Gastrocnemius medialis (tissue), 4 donors: ENCODE measurements around the gene ST6GALNAC3. TPM values are rescaled to one million over a fixed set of nuclear protein-coding genes. Genes with fewer than 3 reads are reported as not detected.

Experiments
- ATAC-seq, 2 donors: fragments of 150-250 bp; one replicate each; pipeline ENCODE4 v1.9.1; 2016
- DNase-seq, 2 donors: peaks; one replicate each; pipeline ENCODE4 v3.0.0-alpha.2; 2019
- H3K27ac ChIP-seq, 4 donors: fragments of 200-600 bp; sonication (generic); 1 replicate in 1 of 4; 2 replicates in 3 of 4; pipeline ENCODE4 v1.5.1; 2016 to 2018; ENCODE audit warnings: mild to moderate bottlenecking in 2 of 4, moderate library complexity in 1 of 4
- H3K27me3 ChIP-seq, 3 donors: fragments of 200-600 bp; sonication (generic) in 2 of 3; 1 replicate in 1 of 3; 2 replicates in 2 of 3; pipeline versions ENCODE4 v1.5.1 to v1.6.0; 2016 to 2019; ENCODE audit warnings: mild to moderate bottlenecking in 1 of 3, moderate library complexity in 1 of 3
- H3K36me3 ChIP-seq, 2 donors: fragments of 200-600 bp; sonication (generic) in 1 of 2; one replicate each; pipeline ENCODE4 v1.5.1; 2017 to 2018
- H3K4me1 ChIP-seq, 2 donors: fragments of 200-600 bp; sonication (generic) in 1 of 2; one replicate each; pipeline ENCODE4 v1.5.1; 2016 to 2017; ENCODE audit warnings: mild to moderate bottlenecking in 2 of 2
- H3K4me3 ChIP-seq, 4 donors: fragments of 200-600 bp; sonication (generic) in 3 of 4; 1 replicate in 1 of 4; 2 replicates in 3 of 4; pipeline ENCODE4 v1.5.1; 2016 to 2019; ENCODE audit warnings: mild to moderate bottlenecking in 2 of 4
- H3K9me3 ChIP-seq, 3 donors: fragments of 200-600 bp; sonication (generic) in 2 of 3; 1 replicate in 1 of 3; 2 replicates in 2 of 3; pipeline ENCODE4 v1.5.1; 2016 to 2019
- CTCF ChIP-seq, 5 experiments: fragments of 450-650 bp in 3 of 5; fragments of 200-600 bp in 2 of 5; sonication (generic) in 2 of 5; IDR thresholded peaks in 4 of 5; conservative IDR thresholded peaks in 1 of 5; 1 replicate in 4 of 5; 2 replicates in 1 of 5; pipeline ENCODE4 v1.5.1; 2016 to 2019; ENCODE audit warnings: antibody characterized with exemption in 5 of 5, mild to moderate bottlenecking in 3 of 5, moderate library complexity in 3 of 5
- POLR2A ChIP-seq, 2 donors: fragments of 450-650 bp; IDR thresholded peaks; one replicate each; pipeline ENCODE4 v1.6.1; 2017; ENCODE audit warnings: antibody characterized with exemption in 2 of 2, mild to moderate bottlenecking in 2 of 2, moderate library complexity in 2 of 2
- in situ Hi-C, 4 donors: fragments of 200-750 bp; cut with MboI; loops; one replicate each; pipeline versions ENCODE4 v1.15.0 to v1.8.0; 2017; ENCODE audit warnings: low sequenced_read_pairs in 4 of 4
- intact Hi-C: fragments of 100-400 bp; cut with DNase I; formaldehyde crosslinking; loops from one replicate; pipeline ENCODE4 v1.15.1; 2023; ENCODE audit warnings: low total_unique reads
- total RNA-seq, 4 donors: library from RNA; depleted of rRNA; stranded (reverse); fragments of >200 nt; gene quantifications; one replicate each; pipeline versions ENCODE4 v1.1.0 to v1.2.3, GENCODE V29; 2016

Gene ST6GALNAC3
- total RNA-seq, 4 donors from 2014 or later, result 1.7 to 3.9 (median 2.8) TPM

GRCh38 chr1:76576876-76577524 lies 502.5 kb downstream of the ST6GALNAC3 start:
- intact Hi-C loops (no loop called here), in situ Hi-C loops (no loop called here)
- ATAC-seq (no peak), DNase-seq (no peak)
- Histone ChIP-seq H3K27ac (no peak overlapping the region), H3K36me3 (no peaks in the 10 kb centered on the region), H3K4me3 (no peak overlapping the region), H3K9me3 (no peaks in the 10 kb centered on the region), H3K4me1 (no peaks in the 10 kb centered on the region), H3K27me3 (no peaks in the 10 kb centered on the region)
- TF ChIP-seq POLR2A (IDR thresholded peaks at IDR 0.05), result no peak

GRCh38 chr1:76577525-76578185 lies 503.1 kb downstream of the ST6GALNAC3 start:
- TF ChIP-seq POLR2A (IDR thresholded peaks at IDR 0.05) (no peak), CTCF (IDR thresholded peaks at IDR 0.05 in 4 of 5, conservative IDR thresholded peaks at IDR 0.05 in 1 of 5) (no peak)
- H3K36me3 ChIP-seq, result no peaks in the 10 kb centered on the region
- H3K9me3 ChIP-seq, result no peaks in the 10 kb centered on the region
- in situ Hi-C loops, result no loop called here
- H3K4me1 ChIP-seq, result no peaks in the 10 kb centered on the region
- no peak overlapping the region for H3K4me3 ChIP-seq
- no peaks in the 10 kb centered on the region for H3K27me3 ChIP-seq
- DNase-seq (no peak), ATAC-seq (no peak)
- intact Hi-C loops, result no loop called here
- no peak overlapping the region for H3K27ac ChIP-seq

GRCh38 chr1:76580206-76580605 lies 505.7 kb downstream of the ST6GALNAC3 start:
- H3K27ac ChIP-seq, result no peak overlapping the region
- no peak overlapping the region for H3K4me3 ChIP-seq
- intact Hi-C loops, result no loop called here
- TF ChIP-seq CTCF (IDR thresholded peaks at IDR 0.05 in 4 of 5, conservative IDR thresholded peaks at IDR 0.05 in 1 of 5), result no peak
- no peak for TF ChIP-seq POLR2A (IDR thresholded peaks at IDR 0.05)
- no peaks in the 10 kb centered on the region for H3K4me1 ChIP-seq
- no peaks in the 10 kb centered on the region for H3K27me3 ChIP-seq
- DNase-seq (no peak), ATAC-seq (no peak)
- in situ Hi-C loops, result no loop called here
- H3K9me3 ChIP-seq, result no peaks in the 10 kb centered on the region
- H3K36me3 ChIP-seq, result no peaks in the 10 kb centered on the region

GRCh38 chr1:76581712-76582111 lies 507.2 kb downstream of the ST6GALNAC3 start:
- H3K36me3 ChIP-seq, result no peaks in the 10 kb centered on the region
- H3K9me3 ChIP-seq, result no peaks in the 10 kb centered on the region
- no peak for TF ChIP-seq POLR2A (IDR thresholded peaks at IDR 0.05)
- TF ChIP-seq CTCF (IDR thresholded peaks at IDR 0.05 in 4 of 5, conservative IDR thresholded peaks at IDR 0.05 in 1 of 5), result no peak
- no peak overlapping the region for H3K4me3 ChIP-seq
- no peak overlapping the region for H3K27ac ChIP-seq
- no peak for ATAC-seq
- H3K4me1 ChIP-seq, result no peaks in the 10 kb centered on the region
- in situ Hi-C loops, result no loop called here
- H3K27me3 ChIP-seq, result no peaks in the 10 kb centered on the region
- no peak for DNase-seq
- intact Hi-C loops, result no loop called here

- Histone ChIP-seq H3K4me1 (no peaks in the 10 kb centered on the region), H3K27ac (no peak overlapping the region), H3K27me3 (no peaks in the 10 kb centered on the region), H3K9me3 (no peaks in the 10 kb centered on the region), H3K4me3 (no peak overlapping the region), H3K36me3 (no peaks in the 10 kb centered on the region)
- ATAC-seq, result no peak
- no peak for DNase-seq
- TF ChIP-seq CTCF (IDR thresholded peaks at IDR 0.05 in 4 of 5, conservative IDR thresholded peaks at IDR 0.05 in 1 of 5) (no peak), POLR2A (IDR thresholded peaks at IDR 0.05) (no peak)
- intact Hi-C loops, result no loop called here
- in situ Hi-C loops, result no loop called here
Measured at GRCh38 chr1:76583235-76583868, 508.8 kb downstream of the ST6GALNAC3 start.
